Keratinocyte (primary cell): ENCODE results near the gene GZMM. TPM values are rescaled to one million over a fixed set of nuclear protein-coding genes. Genes with fewer than 3 reads are reported as not detected.

Experiments used
- DNase-seq: peaks from one replicate; pipeline ENCODE4 v3.0.0-alpha.2; 2011; ENCODE audit warnings: low read depth, missing footprints, low spot score
- FAIRE-seq: peaks from 2 replicates; lab custom pipeline; 2011; peaks lifted over from hg19 to GRCh38; lab: Jason Lieb, UNC
- H2AFZ ChIP-seq: 2 replicates; pipeline ENCODE4 v1.6.0; 2012; ENCODE audit warnings: low read length, control low read depth, inconsistent platforms; ENCODE audit not compliant: control insufficient read depth
- H3K27ac ChIP-seq: 2 replicates; pipeline ENCODE4 v1.5.1; 2011; ENCODE audit warnings: low read length; ENCODE audit not compliant: control insufficient read depth, insufficient read depth
- H3K27me3 ChIP-seq: 3 replicates; pipeline ENCODE4 v1.6.0; 2011; ENCODE audit warnings: low read length; ENCODE audit not compliant: control insufficient read depth, insufficient read depth; ENCODE audit errors: extremely low read depth
- H3K36me3 ChIP-seq, 2 experiments: 2 replicates in 1 of 2; 3 replicates in 1 of 2; pipeline ENCODE4 v1.5.1; 2011; ENCODE audit warnings: low read length in 2 of 2, mild to moderate bottlenecking in 1 of 2; ENCODE audit not compliant: control insufficient read depth in 2 of 2, insufficient read depth in 2 of 2; ENCODE audit errors: extremely low read depth in 1 of 2
- H3K4me1 ChIP-seq: 3 replicates; pipeline ENCODE4 v1.5.1; 2011; ENCODE audit warnings: low read length; ENCODE audit not compliant: control insufficient read depth, insufficient read depth; ENCODE audit errors: extremely low read depth
- H3K4me2 ChIP-seq: 3 replicates; pipeline ENCODE4 v1.6.0; 2011; ENCODE audit warnings: low read depth, low read length; ENCODE audit not compliant: control insufficient read depth, insufficient read depth; ENCODE audit errors: extremely low read depth
- H3K4me3 ChIP-seq, 3 experiments: fragments of 200-600 bp in 1 of 3; sonication (generic) in 1 of 3; 2 replicates in 2 of 3; 3 replicates in 1 of 3; pipeline ENCODE4 v1.5.1; 2011 to 2016; ENCODE audit warnings: low read length in 3 of 3, mild to moderate bottlenecking in 3 of 3, control low read depth in 2 of 3, inconsistent platforms in 1 of 3, low read depth in 1 of 3, mixed read lengths in 1 of 3, mixed run types in 1 of 3, moderate library complexity in 1 of 3; ENCODE audit not compliant: control insufficient read depth in 2 of 3, insufficient read depth in 2 of 3; ENCODE audit errors: extremely low read depth in 1 of 3
- H3K79me2 ChIP-seq: 2 replicates; pipeline ENCODE4 v1.6.0; 2012; ENCODE audit warnings: low read length; ENCODE audit not compliant: control insufficient read depth, insufficient read depth
- H3K9ac ChIP-seq: 3 replicates; pipeline ENCODE4 v1.6.0; 2011; ENCODE audit warnings: low read length; ENCODE audit not compliant: control insufficient read depth, insufficient read depth; ENCODE audit errors: extremely low read depth
- H3K9me1 ChIP-seq: 3 replicates; pipeline ENCODE4 v1.6.0; 2011; ENCODE audit warnings: low read length; ENCODE audit not compliant: control insufficient read depth, insufficient read depth; ENCODE audit errors: extremely low read depth
- H3K9me3 ChIP-seq: 2 replicates; pipeline ENCODE4 v1.5.1; 2012; ENCODE audit warnings: low read depth, low read length; ENCODE audit not compliant: control insufficient read depth
- H4K20me1 ChIP-seq: 3 replicates; pipeline ENCODE4 v1.6.0; 2011; ENCODE audit warnings: low read length; ENCODE audit not compliant: control insufficient read depth, insufficient read depth; ENCODE audit errors: extremely low read depth
- EZH2 ChIP-seq: IDR thresholded peaks from one replicate; pipeline ENCODE4 v1.6.1; 2012; ENCODE audit warnings: inconsistent platforms, mild to moderate bottlenecking, low read length, moderate library complexity
- dilution Hi-C: fragments of 300-500 bp; cut with MboI; formaldehyde crosslinking; loops from one replicate; pipeline ENCODE4 v1.7.0; 2020; ENCODE audit warnings: low sequenced_read_pairs; ENCODE audit not compliant: extremely low pct_ligation_motif_present
- polyA plus RNA-seq, 5 experiments: library from polyadenylated mRNA; depleted of rRNA in 3 of 5; stranded (reverse) in 3 of 5; stranded (forward) in 1 of 5; unstranded in 1 of 5; fragments of >200 nt; gene quantifications; 1 replicate in 1 of 5; 2 replicates in 3 of 5; 3 replicates in 1 of 5; pipeline versions ENCODE4 v1.2.1 to v1.2.3, GENCODE V29; 2011 to 2012; ENCODE audit warnings: missing spikeins in 2 of 5, low read depth in 1 of 5, low replicate concordance in 1 of 5
- TF ChIP-seq, protein P1 (sequence below), 3 experiments: IDR thresholded peaks in 1 of 3; conservative IDR thresholded peaks in 1 of 3; optimal IDR thresholded peaks in 1 of 3; 2 replicates in 2 of 3; 3 replicates in 1 of 3; pipeline versions ENCODE3 to v1.5.1; 2011; ENCODE audit warnings: low read length in 3 of 3, mild to moderate bottlenecking in 3 of 3, moderate library complexity in 2 of 3, control low read depth in 1 of 3, inconsistent platforms in 1 of 3; ENCODE audit not compliant: insufficient read depth in 2 of 3; ENCODE audit errors: extremely low read depth in 1 of 3

GZMM gene
- polyA plus RNA-seq, 1 donor (not counting 4 experiments of a cell fraction or from before 2014, with no cell fraction given) = not detected

- Histone ChIP-seq H3K27ac (no peak overlapping the region), H3K79me2 (peaks cover 19% of the 10 kb centered on the region), H3K4me1 (no peaks in the 10 kb centered on the region), H2AFZ (no peak overlapping the region), H3K4me3 (no peak overlapping the region), H3K9me3 (no peaks in the 10 kb centered on the region), H3K36me3 (peaks cover 20 to 21% of the 10 kb centered on the region in 2 experiments), H3K27me3 (no peaks in the 10 kb centered on the region), H3K4me2 (no peak overlapping the region), H4K20me1 (peaks cover 10% of the 10 kb centered on the region), H3K9me1 (no peaks in the 10 kb centered on the region), H3K9ac (no peak overlapping the region)
- FAIRE-seq = no peak
- no peak for DNase-seq
- TF ChIP-seq EZH2 = no peak
- TF ChIP-seq, protein P1, sequence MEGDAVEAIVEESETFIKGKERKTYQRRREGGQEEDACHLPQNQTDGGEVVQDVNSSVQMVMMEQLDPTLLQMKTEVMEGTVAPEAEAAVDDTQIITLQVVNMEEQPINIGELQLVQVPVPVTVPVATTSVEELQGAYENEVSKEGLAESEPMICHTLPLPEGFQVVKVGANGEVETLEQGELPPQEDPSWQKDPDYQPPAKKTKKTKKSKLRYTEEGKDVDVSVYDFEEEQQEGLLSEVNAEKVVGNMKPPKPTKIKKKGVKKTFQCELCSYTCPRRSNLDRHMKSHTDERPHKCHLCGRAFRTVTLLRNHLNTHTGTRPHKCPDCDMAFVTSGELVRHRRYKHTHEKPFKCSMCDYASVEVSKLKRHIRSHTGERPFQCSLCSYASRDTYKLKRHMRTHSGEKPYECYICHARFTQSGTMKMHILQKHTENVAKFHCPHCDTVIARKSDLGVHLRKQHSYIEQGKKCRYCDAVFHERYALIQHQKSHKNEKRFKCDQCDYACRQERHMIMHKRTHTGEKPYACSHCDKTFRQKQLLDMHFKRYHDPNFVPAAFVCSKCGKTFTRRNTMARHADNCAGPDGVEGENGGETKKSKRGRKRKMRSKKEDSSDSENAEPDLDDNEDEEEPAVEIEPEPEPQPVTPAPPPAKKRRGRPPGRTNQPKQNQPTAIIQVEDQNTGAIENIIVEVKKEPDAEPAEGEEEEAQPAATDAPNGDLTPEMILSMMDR (optimal IDR thresholded peaks at IDR 0.05 in 1 of 3, IDR thresholded peaks at IDR 0.05 in 1 of 3, conservative IDR thresholded peaks at IDR 0.05 in 1 of 3; ENCODE audit: extremely low read depth in 1 of 3, insufficient read depth in 2 of 3, low read length in 3 of 3) = no peak
- dilution Hi-C loops = no loop called here
Measured at GRCh38 chr19:539429-540030, 4.3 kb upstream of the GZMM start.

DNA sequence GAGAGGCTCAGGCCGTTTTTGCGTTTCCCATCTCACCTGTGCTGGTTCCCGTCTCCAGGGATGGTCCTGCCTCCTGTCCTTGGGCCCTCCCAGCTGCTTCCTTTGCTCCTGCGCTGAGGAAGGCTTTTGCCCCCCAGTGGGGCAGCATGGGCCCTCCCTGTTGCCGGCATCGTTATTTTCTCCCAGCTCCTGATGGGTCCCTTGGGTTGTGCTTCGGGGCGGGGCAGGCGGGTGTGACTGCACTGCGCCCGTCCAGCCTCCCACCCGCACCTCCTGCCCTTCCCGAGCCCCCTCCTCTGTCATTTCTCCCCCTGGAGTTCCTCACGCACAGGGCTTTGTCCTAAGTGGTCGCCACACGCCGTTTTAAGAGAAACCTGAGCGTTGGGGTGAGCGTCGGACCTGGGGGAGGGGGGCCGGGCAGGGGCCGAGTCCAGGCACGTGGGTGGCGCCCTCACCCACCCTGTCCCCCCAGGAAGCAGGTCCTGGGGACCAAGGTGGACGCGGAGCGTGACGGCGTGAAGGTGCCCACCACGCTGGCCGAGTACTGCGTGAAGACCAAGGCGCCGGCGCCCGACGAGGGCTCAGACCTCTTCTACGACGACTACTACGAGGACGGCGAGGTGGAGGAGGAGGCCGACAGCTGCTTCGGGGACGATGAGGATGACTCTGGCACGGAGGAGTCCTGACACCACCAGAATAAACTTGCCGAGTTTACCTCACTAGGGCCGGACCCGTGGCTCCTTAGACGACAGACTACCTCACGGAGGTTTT, 2.8 kb upstream of the GZMM start:
- FAIRE-seq (no peak), DNase-seq (no peak)
- Histone ChIP-seq H3K9me3 (no peaks in the 10 kb centered on the region), H3K27ac (no peak overlapping the region), H3K9ac (no peak overlapping the region), H2AFZ (no peak overlapping the region), H3K9me1 (no peaks in the 10 kb centered on the region), H3K36me3 (peaks cover 9 to 17% of the 10 kb centered on the region in 2 experiments), H3K4me2 (no peak overlapping the region), H4K20me1 (no peaks in the 10 kb centered on the region), H3K79me2 (peaks cover 5% of the 10 kb centered on the region), H3K4me3 (no peak overlapping the region), H3K4me1 (no peaks in the 10 kb centered on the region), H3K27me3 (no peaks in the 10 kb centered on the region)
- TF ChIP-seq, protein P1 (optimal IDR thresholded peaks at IDR 0.05 in 1 of 3, IDR thresholded peaks at IDR 0.05 in 1 of 3, conservative IDR thresholded peaks at IDR 0.05 in 1 of 3; ENCODE audit: extremely low read depth in 1 of 3, insufficient read depth in 2 of 3, low read length in 3 of 3) = no peak
- no peak for TF ChIP-seq EZH2
- dilution Hi-C loops = no loop called here
